HepG2 (cell line): Measurements from ENCODE around the gene ST6GALNAC3. TPM values are rescaled to one million over a fixed set of nuclear protein-coding genes. Genes with fewer than 3 reads are reported as not detected.

Experiments
- ATAC-seq: fragments of 200-7000 bp; cut with Tn5 transposase; 3 replicates; pipeline ENCODE4 v1.9.1; 2020; ENCODE audit warnings: mild to moderate bottlenecking, moderate library complexity
- BruUV-seq: library from RNA; stranded (reverse); fragments of 400-500 nt; replicated peaks from 2 replicates; lab custom pipeline; 2021; lab: Mats Ljungman, UMichigan
- CTCF ChIA-PET: fragments of 300-600 bp; formaldehyde crosslinking; extraction: SDS; loops from one replicate; lab custom pipeline; 2021; ENCODE audit warnings: low total read pairs, inconsistent platforms, low intra/inter-chr PET ratio; lab: Yijun Ruan, JAX
- POLR2A ChIA-PET: fragments of 350-600 bp; sonication (Branson Sonifier 250); formaldehyde crosslinking; loops from one replicate; lab custom pipeline; 2020; ENCODE audit warnings: antibody characterized with exemption, inconsistent platforms; lab: Yijun Ruan, JAX
- DNase-seq: peaks from one replicate; pipeline ENCODE4 v3.0.0-alpha.2; 2015; ENCODE audit warnings: low spot score
- FAIRE-seq: peaks from 3 replicates; lab custom pipeline; 2011; peaks lifted over from hg19 to GRCh38; lab: Jason Lieb, UNC
- H2AFZ ChIP-seq: one replicate; pipeline ENCODE4 v1.6.1; 2011; ENCODE audit warnings: low read length, inconsistent platforms
- H3K27ac ChIP-seq: fragments of 300-600 bp; 3 replicates; pipeline ENCODE4 v1.8.0; 2011; ENCODE audit warnings: mixed run types, mild to moderate bottlenecking, mixed read lengths, low read length, inconsistent platforms; ENCODE audit not compliant: insufficient read depth; ENCODE audit errors: extremely low read length
- H3K27me3 ChIP-seq, 2 experiments: fragments of 200-600 bp in 1 of 2; 2 replicates in 1 of 2; 3 replicates in 1 of 2; pipeline versions ENCODE4 v1.6.0 to v1.8.0; 2011; ENCODE audit warnings: low read length in 2 of 2, mild to moderate bottlenecking in 2 of 2, moderate library complexity in 2 of 2, inconsistent platforms in 1 of 2; ENCODE audit not compliant: insufficient read depth in 2 of 2, control insufficient read depth in 1 of 2
- H3K36me3 ChIP-seq, 2 experiments: fragments of 200-600 bp in 1 of 2; replicated peaks in 1 of 2; 2 replicates in 1 of 2; 3 replicates in 1 of 2; pipeline versions ENCODE4 v1.5.1 to v1.8.0; 2011; ENCODE audit warnings: low read length in 2 of 2, inconsistent platforms in 1 of 2; ENCODE audit not compliant: insufficient read depth in 2 of 2, control insufficient read depth in 1 of 2
- H3K4me1 ChIP-seq: 2 replicates; pipeline ENCODE4 v1.5.1; 2012; ENCODE audit warnings: low read length, inconsistent platforms; ENCODE audit not compliant: insufficient read depth
- H3K4me2 ChIP-seq: 2 replicates; pipeline ENCODE4 v1.6.0; 2011; ENCODE audit warnings: low read depth, low read length, inconsistent platforms
- H3K4me3 ChIP-seq, 3 experiments: fragments of 200-600 bp in 1 of 3; sonication (generic), shearing (Covaris generic) in 1 of 3; replicated peaks in 1 of 3; 2 replicates each; pipeline ENCODE4 v1.5.1; 2011 to 2016; ENCODE audit warnings: low read length in 3 of 3, inconsistent platforms in 2 of 3, low read depth in 2 of 3, mild to moderate bottlenecking in 2 of 3, control low read depth in 1 of 3, mixed read lengths in 1 of 3; ENCODE audit not compliant: insufficient read depth in 1 of 3
- H3K79me2 ChIP-seq: one replicate; pipeline ENCODE4 v1.6.1; 2011; ENCODE audit warnings: low read length, inconsistent platforms; ENCODE audit not compliant: insufficient read depth
- H3K9ac ChIP-seq: 2 replicates; pipeline ENCODE4 v1.6.0; 2011; ENCODE audit warnings: mild to moderate bottlenecking, low read depth, low read length, inconsistent platforms; ENCODE audit not compliant: insufficient read depth
- H3K9me3 ChIP-seq: 2 replicates; pipeline ENCODE4 v1.5.1; 2012; ENCODE audit warnings: mild to moderate bottlenecking, low read length
- H4K20me1 ChIP-seq: 2 replicates; pipeline ENCODE4 v1.6.0; 2011; ENCODE audit warnings: inconsistent platforms, mild to moderate bottlenecking, low read length, moderate library complexity; ENCODE audit not compliant: insufficient read depth
- HOXA3 ChIP-seq: sonication (generic); formaldehyde crosslinking; IDR thresholded peaks from 2 replicates; pipeline ENCODE4 v1.5.0; 2020; ENCODE audit warnings: missing genetic modification reagents
- JARID2 ChIP-seq: sonication (generic); formaldehyde crosslinking; IDR thresholded peaks from 2 replicates; pipeline ENCODE4 v1.8.1; 2023; ENCODE audit warnings: missing genetic modification reagents, inconsistent platforms; ENCODE audit not compliant: insufficient replicate concordance
- KLF11 ChIP-seq: IDR thresholded peaks from 2 replicates; pipeline ENCODE4 v1.6.1; 2016; ENCODE audit warnings: missing compliant biosample characterization
- POLR2AphosphoS5 ChIP-seq: IDR thresholded peaks from 2 replicates; pipeline ENCODE4 v1.6.1; 2012; ENCODE audit warnings: low read depth, low read length
- ZFP62 ChIP-seq: sonication (generic); formaldehyde crosslinking; IDR thresholded peaks from 2 replicates; pipeline ENCODE4 v1.4.0; 2020; ENCODE audit warnings: missing genetic modification reagents
- ZNF414 ChIP-seq: sonication (generic); formaldehyde crosslinking; IDR thresholded peaks from 2 replicates; pipeline ENCODE4 v1.5.0; 2020; ENCODE audit warnings: missing genetic modification reagents
- ZNF629 ChIP-seq: sonication (generic); formaldehyde crosslinking; conservative IDR thresholded peaks from 2 replicates; pipeline ENCODE4 v1.5.0; 2020; ENCODE audit warnings: missing genetic modification reagents
- ZNF660 ChIP-seq: sonication (generic); formaldehyde crosslinking; IDR thresholded peaks from 2 replicates; pipeline ENCODE4 v1.5.1; 2020; ENCODE audit warnings: mild to moderate bottlenecking, low read depth, missing genetic modification reagents, borderline replicate concordance
- WGBS: methylation state at CpG from one replicate; pipeline ENCODE4 v1.1.6; 2017; ENCODE audit warnings: low lambda C conversion rate; 5-methylcytosine and 5-hydroxymethylcytosine counted together
- in situ Hi-C: cut with HindIII; loops from 2 replicates; pipeline ENCODE4 v1.10.0; 2017; ENCODE audit warnings: low pct_unique_long_range_greater_than_20kb; ENCODE audit not compliant: extremely low pct_ligation_motif_present
- intact Hi-C: fragments of 100-400 bp; cut with micrococcal nuclease; formaldehyde crosslinking; loops from one replicate; pipeline ENCODE4 v1.10.0; 2022; ENCODE audit not compliant: unreplicated experiment
- polyA plus RNA-seq, 8 experiments: library from polyadenylated mRNA; depleted of rRNA in 3 of 8; stranded (reverse) in 7 of 8; unstranded in 1 of 8; fragments of >200 nt; fragmentation: Illumina TruSeq in 4 of 8; extraction: Trizol in 4 of 8; gene quantifications; 2 replicates each; pipeline versions ENCODE4 v1.2.1 to v1.2.3, GENCODE V29; 2011 to 2016; ENCODE audit warnings: low read depth in 4 of 8, missing spikeins in 1 of 8, mixed read lengths in 1 of 8; ENCODE audit not compliant: insufficient read depth in 1 of 8
- total RNA-seq, 5 experiments: library from RNA; depleted of rRNA; stranded (reverse); fragments of >200 nt; fragmentation: Illumina TruSeq; extraction: Trizol; gene quantifications; 2 replicates each; pipeline ENCODE4 v1.2.3, GENCODE V29; 2016; ENCODE audit warnings: low read depth in 1 of 5
- TF ChIP-seq, protein P1 (sequence below): sonication (generic); formaldehyde crosslinking; IDR thresholded peaks from 2 replicates; pipeline ENCODE4 v1.4.0; 2020; ENCODE audit warnings: mild to moderate bottlenecking, low read depth, missing genetic modification reagents
- TF ChIP-seq, protein P2 (sequence below): sonication (generic); formaldehyde crosslinking; IDR thresholded peaks from 2 replicates; pipeline ENCODE4 v1.9.0; 2022; ENCODE audit warnings: low read depth, missing genetic modification reagents
- TF ChIP-seq, protein P3 (sequence below): sonication (generic); formaldehyde crosslinking; IDR thresholded peaks from 2 replicates; pipeline ENCODE4 v1.5.0; 2020; ENCODE audit warnings: mild to moderate bottlenecking, missing genetic modification reagents

The ST6GALNAC3 gene
- total and polyA plus RNA-seq, 2 of the 13 experiments (the other 11 are each of a cell fraction or from before 2014, with no cell fraction given) = not detected

GRCh38 chr1:76381450-76382097 lies 307.0 kb downstream of the ST6GALNAC3 start:
- Histone ChIP-seq H3K4me2 (no peak overlapping the region), H3K27me3 (no peaks in the 10 kb centered on the region), H3K36me3 (no peaks in the 10 kb centered on the region), H3K4me1 (no peaks in the 10 kb centered on the region), H3K9me3 (no peaks in the 10 kb centered on the region), H4K20me1 (no peaks in the 10 kb centered on the region), H3K4me3 (no peak overlapping the region), H3K9ac (no peak overlapping the region), H3K27ac (no peak overlapping the region), H2AFZ (no peak overlapping the region), H3K79me2 (no peaks in the 10 kb centered on the region)
- FAIRE-seq = no peak
- TF ChIP-seq, protein P1, sequence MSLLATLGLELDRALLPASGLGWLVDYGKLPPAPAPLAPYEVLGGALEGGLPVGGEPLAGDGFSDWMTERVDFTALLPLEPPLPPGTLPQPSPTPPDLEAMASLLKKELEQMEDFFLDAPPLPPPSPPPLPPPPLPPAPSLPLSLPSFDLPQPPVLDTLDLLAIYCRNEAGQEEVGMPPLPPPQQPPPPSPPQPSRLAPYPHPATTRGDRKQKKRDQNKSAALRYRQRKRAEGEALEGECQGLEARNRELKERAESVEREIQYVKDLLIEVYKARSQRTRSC (CRISPR knock-in tag) = no peak
- no peak for TF ChIP-seq ZNF660 (CRISPR knock-in tag)
- no peak for ATAC-seq
- in situ Hi-C loops (no loop called here), intact Hi-C loops (no loop called here)
- DNase-seq = no peak
- ChIA-PET CTCF (no interaction called here), POLR2A (no interaction called here)
- 22% methylated on average over 1 of the region's 1 CpG for WGBS
- BruUV-seq = no TSS peak

GRCh38 chr1:76388261-76388660 lies 313.7 kb downstream of the ST6GALNAC3 start:
- POLR2A ChIA-PET = no interaction called here
- Histone ChIP-seq H3K27me3 (no peaks in the 10 kb centered on the region), H3K4me3 (no peak overlapping the region), H2AFZ (no peak overlapping the region), H3K9me3 (no peaks in the 10 kb centered on the region), H3K36me3 (no peaks in the 10 kb centered on the region), H3K27ac (no peak overlapping the region), H3K9ac (no peak overlapping the region), H3K79me2 (no peaks in the 10 kb centered on the region), H3K4me1 (no peaks in the 10 kb centered on the region), H3K4me2 (no peak overlapping the region), H4K20me1 (no peaks in the 10 kb centered on the region)
- BruUV-seq = no TSS peak
- intact Hi-C loops = no loop called here
- no peak for DNase-seq
- no peak for ATAC-seq
- WGBS = 17% methylated on average over 2 of the region's 2 CpGs
- in situ Hi-C loops = no loop called here
- CTCF ChIA-PET = no interaction called here
- no peak for FAIRE-seq
- TF ChIP-seq ZFP62 (no peak), HOXA3 (CRISPR knock-in tag) (no peak), KLF11 (CRISPR knock-in tag) (no peak), ZNF414 (CRISPR knock-in tag) (no peak), POLR2AphosphoS5 (no peak), ZNF629 (CRISPR knock-in tag) (no peak), JARID2 (no peak)
- TF ChIP-seq, protein P2, sequence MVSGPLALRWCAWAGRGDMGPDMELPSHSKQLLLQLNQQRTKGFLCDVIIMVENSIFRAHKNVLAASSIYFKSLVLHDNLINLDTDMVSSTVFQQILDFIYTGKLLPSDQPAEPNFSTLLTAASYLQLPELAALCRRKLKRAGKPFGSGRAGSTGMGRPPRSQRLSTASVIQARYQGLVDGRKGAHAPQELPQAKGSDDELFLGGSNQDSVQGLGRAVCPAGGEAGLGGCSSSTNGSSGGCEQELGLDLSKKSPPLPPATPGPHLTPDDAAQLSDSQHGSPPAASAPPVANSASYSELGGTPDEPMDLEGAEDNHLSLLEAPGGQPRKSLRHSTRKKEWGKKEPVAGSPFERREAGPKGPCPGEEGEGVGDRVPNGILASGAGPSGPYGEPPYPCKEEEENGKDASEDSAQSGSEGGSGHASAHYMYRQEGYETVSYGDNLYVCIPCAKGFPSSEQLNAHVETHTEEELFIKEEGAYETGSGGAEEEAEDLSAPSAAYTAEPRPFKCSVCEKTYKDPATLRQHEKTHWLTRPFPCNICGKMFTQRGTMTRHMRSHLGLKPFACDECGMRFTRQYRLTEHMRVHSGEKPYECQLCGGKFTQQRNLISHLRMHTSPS (CRISPR knock-in tag) = no peak
- TF ChIP-seq, protein P3, sequence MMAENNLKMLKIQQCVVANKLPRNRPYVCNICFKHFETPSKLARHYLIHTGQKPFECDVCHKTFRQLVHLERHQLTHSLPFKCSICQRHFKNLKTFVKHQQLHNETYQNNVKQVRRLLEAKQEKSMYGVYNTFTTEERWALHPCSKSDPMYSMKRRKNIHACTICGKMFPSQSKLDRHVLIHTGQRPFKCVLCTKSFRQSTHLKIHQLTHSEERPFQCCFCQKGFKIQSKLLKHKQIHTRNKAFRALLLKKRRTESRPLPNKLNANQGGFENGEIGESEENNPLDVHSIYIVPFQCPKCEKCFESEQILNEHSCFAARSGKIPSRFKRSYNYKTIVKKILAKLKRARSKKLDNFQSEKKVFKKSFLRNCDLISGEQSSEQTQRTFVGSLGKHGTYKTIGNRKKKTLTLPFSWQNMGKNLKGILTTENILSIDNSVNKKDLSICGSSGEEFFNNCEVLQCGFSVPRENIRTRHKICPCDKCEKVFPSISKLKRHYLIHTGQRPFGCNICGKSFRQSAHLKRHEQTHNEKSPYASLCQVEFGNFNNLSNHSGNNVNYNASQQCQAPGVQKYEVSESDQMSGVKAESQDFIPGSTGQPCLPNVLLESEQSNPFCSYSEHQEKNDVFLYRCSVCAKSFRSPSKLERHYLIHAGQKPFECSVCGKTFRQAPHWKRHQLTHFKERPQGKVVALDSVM = no peak
